SKM-1 treated with dmso at 0.1 percent for 144 hours (cell line): Measurements from ENCODE around the gene CALHM1.
"Not testable (repeated sequence)": the region's sequence is repeated elsewhere in the genome, so short reads cannot be mapped to it uniquely, and the experiment has no call there.

Experiments
- DNase-seq: peaks from one replicate; lab custom pipeline; 2025; ENCODE audit not compliant: unreplicated experiment; lab: John Stamatoyannopoulos, UW

Gene CALHM1

DNA sequence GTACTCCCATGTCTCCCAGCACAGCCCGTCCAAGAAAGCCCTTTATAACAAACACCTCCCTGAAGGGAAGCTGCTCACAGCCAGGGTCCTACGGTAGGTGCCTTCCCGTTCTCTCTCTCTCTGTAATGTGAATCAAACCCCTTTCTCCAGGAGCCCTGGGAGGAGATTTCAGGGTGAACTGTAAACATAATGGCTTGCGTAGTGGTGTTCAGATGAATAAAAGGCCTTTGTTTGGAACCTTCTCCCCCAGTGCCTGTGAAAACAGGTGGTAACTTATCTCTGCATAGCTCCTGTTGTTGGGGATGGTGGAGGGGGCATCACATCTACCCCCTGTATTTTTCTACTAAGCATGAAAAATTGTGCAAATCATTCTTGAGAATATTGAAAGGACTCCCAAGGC is 18.9 kb downstream of the CALHM1 start:
- no peak for DNase-seq

DNA sequence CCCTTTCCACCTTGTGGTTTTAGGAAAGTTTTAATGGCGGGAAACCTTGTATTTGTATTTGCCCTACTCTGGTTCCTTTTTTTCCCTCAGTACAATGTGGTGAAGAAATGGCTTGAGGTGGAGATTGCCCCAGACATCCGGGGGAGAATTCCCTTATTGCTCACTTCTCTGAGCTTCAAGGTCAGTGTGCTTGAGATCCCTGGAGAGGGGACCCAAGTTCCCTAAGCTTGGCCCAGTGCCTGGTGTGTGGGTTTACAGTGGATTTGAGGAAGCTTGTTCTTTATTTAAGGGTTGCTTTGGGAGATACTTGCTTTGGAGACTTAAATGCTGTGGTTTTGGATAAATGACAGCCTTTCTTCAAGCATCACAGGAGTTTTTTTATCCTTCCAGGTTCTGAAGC is 24.8 kb downstream of the CALHM1 start:
- peak; percentile 62 for DNase-seq

DNA sequence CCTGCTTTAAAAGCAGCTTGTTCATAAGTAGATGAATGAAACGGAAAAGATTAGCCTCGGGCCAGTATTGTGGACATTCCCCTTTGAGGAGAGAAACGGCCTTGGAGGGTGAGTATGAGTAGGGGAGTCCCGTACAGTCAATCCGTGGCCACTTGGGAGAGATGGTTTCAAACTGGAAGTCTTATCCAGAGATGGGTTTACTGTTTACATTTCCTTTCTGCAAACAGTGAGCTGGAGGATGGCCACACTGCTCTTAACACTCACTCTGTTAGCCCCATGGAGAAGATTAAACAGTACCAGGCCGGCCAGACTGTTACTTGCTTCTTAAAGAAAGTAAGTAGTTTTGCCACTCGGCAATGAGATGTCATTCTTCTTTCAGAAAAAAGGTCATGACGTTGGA is 26.8 kb downstream of the CALHM1 start:
- DNase-seq, result no peak

DNA sequence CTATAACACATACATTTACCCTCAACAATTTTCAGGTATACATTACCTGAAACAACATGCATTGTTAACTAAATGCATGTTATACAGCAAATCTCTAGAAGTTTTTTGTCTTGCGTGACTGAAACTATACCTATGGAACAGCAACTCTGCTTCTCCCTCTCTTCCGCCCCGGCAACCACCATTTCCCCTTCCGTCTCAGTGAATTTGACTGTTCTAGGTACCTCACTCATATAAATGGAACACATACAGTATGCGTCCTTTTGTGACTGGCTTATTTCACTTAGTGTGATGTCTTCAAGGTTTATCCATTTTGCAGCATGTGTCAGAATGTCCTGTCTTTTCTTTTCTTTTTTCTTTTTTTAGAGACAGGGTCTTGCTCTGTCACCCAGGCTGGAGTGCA is 29.1 kb downstream of the CALHM1 start:
- DNase-seq, result no peak

DNA sequence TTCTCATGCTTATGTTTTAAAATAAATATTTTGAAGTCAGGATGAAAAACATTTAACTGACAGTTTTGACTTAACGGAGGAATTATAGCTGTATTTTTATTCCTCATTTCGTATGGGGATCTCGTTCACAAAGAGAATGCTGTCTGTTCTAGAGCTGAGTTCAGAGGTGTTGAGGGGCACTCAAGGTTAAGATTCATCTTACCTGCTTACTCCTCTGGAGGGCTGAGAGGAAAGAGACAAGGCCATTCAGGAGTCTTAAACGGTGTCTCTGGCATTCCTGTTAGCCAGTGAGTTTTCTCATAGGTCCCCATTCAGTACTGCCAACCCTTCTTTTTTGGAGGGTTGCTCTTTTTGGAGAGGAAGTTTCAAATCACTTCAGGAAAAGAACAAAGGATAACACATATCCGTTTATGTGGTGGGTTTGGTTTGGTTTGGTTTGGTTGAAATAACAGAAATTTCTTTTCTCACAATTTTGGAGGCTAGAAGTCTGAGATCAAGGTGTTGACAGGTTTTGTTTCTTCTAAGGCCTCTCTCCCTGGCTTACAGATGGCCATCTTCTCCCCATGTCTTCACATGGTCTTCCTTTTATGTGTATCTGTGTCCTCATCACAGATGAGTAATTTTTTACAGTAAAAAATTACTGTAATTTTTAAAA is 29.6 kb downstream of the CALHM1 start:
- no peak for DNase-seq

DNA sequence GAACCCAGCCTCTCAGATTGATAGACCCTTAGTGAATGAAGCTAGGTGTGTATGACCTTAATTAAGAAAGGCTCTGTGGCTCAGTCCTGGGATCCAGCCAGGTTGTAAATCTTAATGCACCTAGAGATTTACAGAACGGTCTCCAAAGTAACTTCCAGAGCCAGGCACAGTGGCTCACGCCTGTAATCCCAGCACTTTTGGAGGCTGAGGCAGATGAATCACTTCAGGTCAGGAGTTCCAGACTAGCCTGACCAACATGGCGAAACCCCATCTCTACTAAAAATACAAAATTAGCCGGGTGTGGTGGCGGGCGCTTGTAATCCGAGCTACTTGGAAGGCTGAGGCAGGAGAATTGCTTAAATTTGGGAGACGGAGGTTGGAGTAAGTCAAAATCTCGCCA is 30.8 kb downstream of the CALHM1 start:
- DNase-seq, result no peak

DNA sequence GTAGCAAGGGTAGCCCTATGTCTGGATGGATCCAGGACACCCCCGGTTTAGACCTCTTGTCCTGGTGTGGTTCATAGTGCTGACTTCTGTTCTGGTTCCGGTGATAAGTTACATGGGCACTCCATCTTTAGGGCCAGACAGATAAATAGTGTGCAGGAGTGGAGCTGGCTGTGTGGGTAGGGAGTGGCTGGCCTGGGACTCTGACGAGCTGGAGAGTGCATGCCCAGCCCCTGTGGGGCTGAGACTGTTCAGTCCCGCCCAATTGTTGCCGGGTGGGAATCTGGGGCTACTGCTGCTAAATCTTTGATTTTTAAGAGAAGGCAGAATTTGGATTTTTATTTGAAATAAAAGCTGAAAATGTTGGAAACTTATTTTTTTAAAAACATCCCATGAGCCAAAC is 35.0 kb downstream of the CALHM1 start:
- DNase-seq, result no peak

DNA sequence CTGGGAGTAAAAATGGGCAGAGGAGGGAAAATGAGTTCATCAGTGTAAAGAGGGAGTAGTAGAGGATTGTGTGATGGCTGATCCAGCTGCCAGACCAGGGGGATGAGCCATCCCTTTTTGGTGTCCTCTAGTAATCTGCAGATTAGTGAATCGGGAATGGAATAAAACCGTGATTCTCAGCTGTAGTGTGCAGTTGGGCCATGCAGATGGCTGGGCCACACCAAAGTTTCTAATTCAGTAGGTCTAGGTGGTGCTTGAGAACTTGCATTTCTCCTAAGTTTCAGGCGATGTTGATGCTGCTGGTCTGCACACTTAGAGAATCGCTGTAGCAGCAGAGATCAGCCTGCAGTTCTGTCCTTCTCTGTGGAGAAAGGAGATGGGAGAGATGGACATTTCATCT is 39.6 kb downstream of the CALHM1 start:
- DNase-seq, result no peak

DNA sequence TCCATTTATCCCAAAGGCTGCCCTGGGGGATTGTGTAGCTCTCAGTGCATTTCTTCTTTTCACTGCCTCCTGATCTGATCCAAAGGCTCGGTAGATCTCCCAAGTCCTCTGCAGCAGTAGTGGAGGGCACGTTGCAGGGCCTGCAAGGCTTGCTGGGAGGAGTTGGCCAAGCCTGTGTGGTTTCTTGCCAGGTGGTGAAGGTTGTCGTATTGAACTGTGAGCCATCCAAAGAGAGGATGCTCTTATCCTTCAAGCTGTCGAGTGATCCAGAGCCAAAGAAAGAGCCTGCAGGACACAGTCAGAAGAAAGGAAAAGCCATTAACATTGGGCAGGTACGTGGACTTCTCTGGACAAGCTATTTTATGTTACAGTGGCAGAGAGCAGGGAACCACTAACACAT is 41.1 kb downstream of the CALHM1 start:
- no peak for DNase-seq

DNA sequence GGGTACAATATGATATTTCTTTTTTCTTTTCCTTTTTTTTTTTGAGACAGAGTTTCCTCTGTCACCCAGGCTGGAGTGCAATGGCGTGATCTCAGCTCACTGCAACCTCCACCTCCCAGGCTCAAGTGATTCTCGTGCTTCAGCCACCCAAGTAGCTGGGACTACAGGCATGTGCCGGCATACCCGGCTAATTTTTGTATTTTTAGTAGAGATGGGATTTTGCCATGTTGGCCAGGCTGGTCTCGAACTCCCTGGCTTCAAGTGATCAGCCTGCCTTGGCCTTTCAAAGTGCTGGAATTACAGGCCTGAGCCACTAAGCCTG is 41.6 kb downstream of the CALHM1 start:
- not testable (repeated sequence) for DNase-seq

DNA sequence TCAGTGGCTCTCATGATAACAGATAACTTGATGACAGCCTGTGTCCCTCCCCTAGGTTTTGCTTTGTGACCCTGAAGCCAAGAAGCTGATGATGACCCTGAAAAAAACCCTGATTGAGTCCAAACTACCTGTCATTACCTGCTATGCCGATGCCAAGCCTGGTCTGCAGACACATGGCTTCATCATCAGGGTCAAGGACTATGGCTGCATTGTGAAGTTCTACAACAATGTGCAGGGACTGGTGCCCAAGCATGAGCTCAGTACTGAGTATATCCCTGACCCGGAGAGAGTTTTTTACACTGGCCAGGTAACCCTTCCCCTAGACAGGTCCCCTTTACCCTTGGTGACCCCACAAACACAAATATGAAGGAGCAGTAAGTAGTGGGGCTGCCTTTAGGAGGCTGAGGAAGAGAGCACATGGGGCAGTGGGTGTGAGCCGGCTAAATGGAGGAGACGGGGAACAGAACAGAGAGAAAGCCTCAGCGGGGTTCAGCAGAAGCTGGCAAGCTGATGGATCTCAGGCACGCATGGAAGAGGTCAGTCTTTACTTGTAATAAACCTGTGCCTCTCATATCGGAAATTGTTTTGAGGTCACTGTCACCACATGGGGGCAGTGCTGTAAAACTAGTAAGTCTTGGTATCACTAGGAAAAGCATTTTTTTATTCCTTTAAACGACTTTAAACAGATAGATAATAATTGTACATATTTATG is 42.1 kb downstream of the CALHM1 start:
- DNase-seq, result peak; percentile 22

DNA sequence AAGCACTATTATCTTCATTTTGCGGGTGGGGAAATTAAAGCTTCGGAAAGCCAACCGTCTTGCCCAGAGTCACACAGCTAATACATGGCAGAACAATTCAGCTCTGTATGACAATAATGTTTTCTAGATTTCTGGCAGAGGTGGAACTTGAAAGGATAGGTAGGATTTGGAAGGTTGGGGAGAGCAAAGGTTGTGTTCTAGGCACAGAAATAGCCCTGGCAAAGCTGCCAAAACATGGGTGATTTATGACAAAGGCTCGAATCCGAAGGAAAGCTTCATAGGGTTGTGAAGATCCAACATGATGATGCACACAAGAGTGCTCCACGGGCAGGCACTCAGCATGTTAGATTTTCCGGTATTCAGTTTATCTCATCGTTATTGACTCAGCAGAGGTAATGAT is 43.1 kb downstream of the CALHM1 start:
- DNase-seq, result no peak

DNA sequence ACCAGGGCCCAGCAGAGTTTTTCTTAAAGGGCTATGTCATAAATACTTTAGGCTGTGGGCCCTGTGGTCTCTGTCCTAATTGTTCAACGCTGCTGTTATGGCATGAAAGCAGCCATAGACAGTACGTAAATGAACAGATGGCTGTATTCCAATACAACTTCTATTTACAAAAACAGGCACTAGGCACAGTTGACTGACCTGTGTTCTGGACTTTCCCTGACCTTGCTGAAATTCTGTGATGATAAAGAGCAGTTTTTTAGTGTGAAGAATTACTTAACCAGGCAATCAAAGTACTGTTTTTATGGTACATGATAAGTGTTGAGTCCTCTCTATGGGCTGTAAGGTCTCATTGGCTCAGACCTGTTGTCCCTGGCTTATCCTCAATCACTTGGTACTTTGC is 45.1 kb downstream of the CALHM1 start:
- no peak for DNase-seq
